Measurements from ENCODE around the gene FNDC7. TPM values are rescaled to one million over a fixed set of nuclear protein-coding genes. Genes with fewer than 3 reads are reported as not detected.

Gene FNDC7
- total and polyA plus RNA-seq, 2 donors, result not detected

- DNase-seq (ENCODE audit: extremely low spot score), result no peak
- 93% methylated on average over 1 of the region's 1 CpG for WGBS
- Histone ChIP-seq H3K4me3 (ENCODE audit: low read depth, low read length) (no peak overlapping the region), H3K4me1 (ENCODE audit: insufficient read depth) (no peaks in the 10 kb centered on the region), H3K36me3 (ENCODE audit: insufficient read depth) (no peaks in the 10 kb centered on the region), H3K27ac (ENCODE audit: low read depth) (no peak overlapping the region)
Observed at GRCh38 chr1:108734171-108734865, 21.6 kb downstream of the FNDC7 start.

GRCh38 chr1:108742253-108742652 lies 29.5 kb downstream of the FNDC7 start:
- Histone ChIP-seq H3K36me3 (ENCODE audit: insufficient read depth) (no peaks in the 10 kb centered on the region), H3K4me3 (ENCODE audit: low read depth, low read length) (no peak overlapping the region), H3K27ac (ENCODE audit: low read depth) (no peak overlapping the region), H3K4me1 (ENCODE audit: insufficient read depth) (no peaks in the 10 kb centered on the region)
- DNase-seq (ENCODE audit: extremely low spot score), result no peak
- 68% methylated on average over 6 of the region's 6 CpGs for WGBS

GRCh38 chr1:108745980-108746381 lies 33.3 kb downstream of the FNDC7 start:
- no peak for DNase-seq (ENCODE audit: extremely low spot score)
- no peaks in the 10 kb centered on the region for H3K36me3 ChIP-seq (ENCODE audit: insufficient read depth)
- H3K4me3 ChIP-seq (ENCODE audit: low read depth, low read length), result no peak overlapping the region
- no peaks in the 10 kb centered on the region for H3K4me1 ChIP-seq (ENCODE audit: insufficient read depth)
- H3K27ac ChIP-seq (ENCODE audit: low read depth), result no peak overlapping the region
- WGBS, result 39% methylated on average over 3 of the region's 3 CpGs

- Histone ChIP-seq H3K4me1 (ENCODE audit: insufficient read depth) (no peaks in the 10 kb centered on the region), H3K36me3 (ENCODE audit: insufficient read depth) (no peaks in the 10 kb centered on the region), H3K27ac (ENCODE audit: low read depth) (peak within 1 kb of the TSS; percentile 96), H3K4me3 (ENCODE audit: low read depth, low read length) (peak within 1 kb of the TSS; percentile 83)
- peak; percentile 96 for DNase-seq (ENCODE audit: extremely low spot score)
- WGBS, result under 1% methylated on average over 75 of the region's 75 CpGs
Observed at GRCh38 chr1:108746382-108747170, 33.9 kb downstream of the FNDC7 start, which contains the start of gene STXBP3. STXBP3 (plus strand) TSS chr1:108746674; CDS start chr1:108746738, 64 bp downstream.

GRCh38 chr1:108747171-108747850 lies 34.6 kb downstream of the FNDC7 start:
- H3K4me1 ChIP-seq (ENCODE audit: insufficient read depth), result no peaks in the 10 kb centered on the region
- under 1% methylated on average over 15 of the region's 15 CpGs for WGBS

GRCh38 chr1:108747898-108748297 lies 35.2 kb downstream of the FNDC7 start:
- no peak for DNase-seq (ENCODE audit: extremely low spot score)
- Histone ChIP-seq H3K27ac (ENCODE audit: low read depth) (no peak overlapping the region), H3K36me3 (ENCODE audit: insufficient read depth) (no peaks in the 10 kb centered on the region), H3K4me3 (ENCODE audit: low read depth, low read length) (no peak overlapping the region), H3K4me1 (ENCODE audit: insufficient read depth) (no peaks in the 10 kb centered on the region)
- WGBS, result 87% methylated on average over 3 of the region's 3 CpGs

More at GRCh38 chr1:108747171-108747850, 34.6 kb downstream of the FNDC7 start:
- no peaks in the 10 kb centered on the region for H3K36me3 ChIP-seq (ENCODE audit: insufficient read depth)
- peak overlapping the region; percentile 83 for H3K4me3 ChIP-seq (ENCODE audit: low read depth, low read length)
- peak; percentile 82 for DNase-seq (ENCODE audit: extremely low spot score)
- peak overlapping the region; percentile 96 for H3K27ac ChIP-seq (ENCODE audit: low read depth)

GRCh38 chr1:108749081-108749480 lies 36.4 kb downstream of the FNDC7 start:
- DNase-seq (ENCODE audit: extremely low spot score), result no peak
- WGBS, result 87% methylated on average over 4 of the region's 4 CpGs
- no peak overlapping the region for H3K27ac ChIP-seq (ENCODE audit: low read depth)
- no peaks in the 10 kb centered on the region for H3K36me3 ChIP-seq (ENCODE audit: insufficient read depth)
- H3K4me3 ChIP-seq (ENCODE audit: low read depth, low read length), result no peak overlapping the region
- H3K4me1 ChIP-seq (ENCODE audit: insufficient read depth), result no peaks in the 10 kb centered on the region

GRCh38 chr1:108750476-108751181 lies 37.9 kb downstream of the FNDC7 start:
- 75% methylated on average over 1 of the region's 1 CpG for WGBS
- Histone ChIP-seq H3K4me1 (ENCODE audit: insufficient read depth) (no peaks in the 10 kb centered on the region), H3K4me3 (ENCODE audit: low read depth, low read length) (no peak overlapping the region), H3K27ac (ENCODE audit: low read depth) (no peak overlapping the region), H3K36me3 (ENCODE audit: insufficient read depth) (no peaks in the 10 kb centered on the region)
- no peak for DNase-seq (ENCODE audit: extremely low spot score)

GRCh38 chr1:108753363-108753762 lies 40.7 kb downstream of the FNDC7 start:
- Histone ChIP-seq H3K27ac (ENCODE audit: low read depth) (no peak overlapping the region), H3K4me3 (ENCODE audit: low read depth, low read length) (no peak overlapping the region), H3K36me3 (ENCODE audit: insufficient read depth) (no peaks in the 10 kb centered on the region), H3K4me1 (ENCODE audit: insufficient read depth) (no peaks in the 10 kb centered on the region)
- DNase-seq (ENCODE audit: extremely low spot score), result no peak
- WGBS, result 73% methylated on average over 3 of the region's 3 CpGs

GRCh38 chr1:108758796-108759195 lies 46.1 kb downstream of the FNDC7 start:
- no peak for DNase-seq (ENCODE audit: extremely low spot score)
- Histone ChIP-seq H3K36me3 (ENCODE audit: insufficient read depth) (peaks cover 2% of the 10 kb centered on the region), H3K4me1 (ENCODE audit: insufficient read depth) (no peaks in the 10 kb centered on the region), H3K27ac (ENCODE audit: low read depth) (no peak overlapping the region), H3K4me3 (ENCODE audit: low read depth, low read length) (no peak overlapping the region)

- no peak overlapping the region for H3K27ac ChIP-seq (ENCODE audit: low read depth)
- H3K4me1 ChIP-seq (ENCODE audit: insufficient read depth), result no peaks in the 10 kb centered on the region
- 76% methylated on average over 1 of the region's 1 CpG for WGBS
- no peak for DNase-seq (ENCODE audit: extremely low spot score)
- H3K4me3 ChIP-seq (ENCODE audit: low read depth, low read length), result no peak overlapping the region
- H3K36me3 ChIP-seq (ENCODE audit: insufficient read depth), result peaks cover 1% of the 10 kb centered on the region
Observed at GRCh38 chr1:108767115-108767514, 54.4 kb downstream of the FNDC7 start.

GRCh38 chr1:108767708-108768107 lies 55.0 kb downstream of the FNDC7 start:
- Histone ChIP-seq H3K4me1 (ENCODE audit: insufficient read depth) (no peaks in the 10 kb centered on the region), H3K4me3 (ENCODE audit: low read depth, low read length) (no peak overlapping the region), H3K27ac (ENCODE audit: low read depth) (no peak overlapping the region), H3K36me3 (ENCODE audit: insufficient read depth) (peaks cover 1% of the 10 kb centered on the region)
- no peak for DNase-seq (ENCODE audit: extremely low spot score)
- WGBS, result 86% methylated on average over 3 of the region's 3 CpGs

GRCh38 chr1:108777839-108778238 lies 65.1 kb downstream of the FNDC7 start:
- Histone ChIP-seq H3K4me3 (ENCODE audit: low read depth, low read length) (no peak overlapping the region), H3K4me1 (ENCODE audit: insufficient read depth) (no peaks in the 10 kb centered on the region), H3K36me3 (ENCODE audit: insufficient read depth) (peaks cover 5% of the 10 kb centered on the region), H3K27ac (ENCODE audit: low read depth) (no peak overlapping the region)
- no peak for DNase-seq (ENCODE audit: extremely low spot score)
